DMS153 treated with DMSO at 0.1 percent for 48 hours (cell line): Measurements from ENCODE around the gene HMCES.
"Not testable (repeated sequence)": the region's sequence is repeated elsewhere in the genome, so short reads cannot be mapped to it uniquely, and the experiment has no call there.

ENCODE experiments used
- DNase-seq: peaks from one replicate; lab custom pipeline; 2025; ENCODE audit not compliant: unreplicated experiment; lab: John Stamatoyannopoulos, UW

The HMCES gene

DNA sequence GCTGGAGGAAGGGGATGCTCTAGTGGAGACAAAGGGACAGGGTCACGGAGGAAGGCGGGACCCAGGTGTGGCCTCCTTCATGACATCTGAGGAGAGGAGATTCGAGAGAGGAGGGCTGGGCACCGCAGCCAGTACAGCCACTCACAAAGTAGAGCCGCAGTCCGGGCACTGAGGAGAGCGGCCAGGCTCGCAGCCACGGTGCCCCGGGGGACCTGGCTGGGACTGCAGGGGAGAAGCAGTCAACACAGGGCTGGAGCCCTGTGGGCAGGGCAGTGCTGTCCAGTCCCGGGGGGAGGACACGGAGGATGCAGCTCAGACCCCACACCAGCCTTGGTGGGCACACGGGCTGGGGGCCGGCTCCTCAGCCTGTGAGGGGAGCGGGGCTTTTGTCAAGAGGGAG lies 40.3 kb downstream of the HMCES start:
- no peak for DNase-seq

DNA sequence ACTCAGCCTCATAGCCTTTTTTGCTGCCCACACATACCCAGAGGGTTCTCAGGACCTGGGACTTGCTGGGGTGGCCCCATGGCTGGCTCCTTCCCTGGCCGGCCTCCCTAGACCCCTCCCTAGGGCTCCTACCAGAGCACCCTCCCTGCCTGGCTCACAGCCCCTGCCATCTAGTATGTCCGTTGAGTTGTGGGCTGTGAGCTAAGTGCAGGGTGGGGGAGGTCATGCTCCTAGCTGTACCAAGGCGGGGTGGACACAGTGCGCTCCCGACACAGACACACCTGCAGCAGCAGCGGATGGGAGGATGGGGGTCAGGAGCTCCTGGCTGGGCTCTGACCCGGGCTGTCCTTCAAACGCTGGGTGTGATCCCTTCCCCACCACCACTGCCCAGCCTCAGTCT lies 41.6 kb downstream of the HMCES start:
- no peak for DNase-seq

DNA sequence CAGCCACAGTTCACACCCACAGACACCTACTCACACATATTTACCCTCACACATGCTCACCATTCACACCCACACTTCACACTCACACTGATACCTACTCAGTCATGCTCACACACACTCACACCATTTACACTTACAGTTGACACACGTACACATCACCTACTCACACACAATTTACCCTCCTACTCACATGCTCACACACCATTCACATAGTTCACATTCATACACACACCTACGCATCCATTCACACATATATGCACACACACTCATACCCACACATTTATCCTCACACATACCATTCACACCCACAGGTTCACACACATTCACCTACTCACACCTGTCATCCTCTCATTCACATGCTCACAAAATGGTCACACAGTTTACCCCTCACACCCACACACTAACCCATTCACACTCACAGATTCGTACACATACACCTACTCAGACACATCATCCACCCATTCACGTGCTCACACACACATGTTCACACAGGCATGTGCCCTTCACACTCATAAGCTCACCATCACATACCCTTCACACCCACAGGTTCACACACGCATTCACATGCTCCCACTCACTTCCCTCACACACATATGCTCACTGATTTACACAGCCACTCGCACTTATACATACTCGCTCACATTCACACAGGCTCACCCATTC lies 42.3 kb downstream of the HMCES start:
- no peak for DNase-seq

DNA sequence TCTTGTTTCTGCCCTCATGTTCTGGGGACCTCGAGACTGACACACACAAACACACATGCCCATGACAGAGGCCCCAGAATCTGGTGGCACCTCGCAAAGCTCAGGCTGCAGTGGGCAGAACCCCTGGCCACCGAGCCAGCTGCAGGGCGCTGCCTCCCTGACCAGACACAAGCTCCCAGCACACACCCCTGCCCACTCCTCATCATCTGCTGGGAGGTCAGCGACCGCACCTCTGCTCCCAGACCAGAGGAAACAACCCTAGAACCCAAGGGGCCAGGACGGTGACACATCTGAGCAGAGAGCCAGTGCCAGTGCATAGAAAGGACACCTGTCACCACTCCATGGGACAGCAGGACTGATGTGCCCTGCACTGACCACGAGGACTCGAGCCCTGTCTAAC lies 43.2 kb downstream of the HMCES start:
- no peak for DNase-seq

DNA sequence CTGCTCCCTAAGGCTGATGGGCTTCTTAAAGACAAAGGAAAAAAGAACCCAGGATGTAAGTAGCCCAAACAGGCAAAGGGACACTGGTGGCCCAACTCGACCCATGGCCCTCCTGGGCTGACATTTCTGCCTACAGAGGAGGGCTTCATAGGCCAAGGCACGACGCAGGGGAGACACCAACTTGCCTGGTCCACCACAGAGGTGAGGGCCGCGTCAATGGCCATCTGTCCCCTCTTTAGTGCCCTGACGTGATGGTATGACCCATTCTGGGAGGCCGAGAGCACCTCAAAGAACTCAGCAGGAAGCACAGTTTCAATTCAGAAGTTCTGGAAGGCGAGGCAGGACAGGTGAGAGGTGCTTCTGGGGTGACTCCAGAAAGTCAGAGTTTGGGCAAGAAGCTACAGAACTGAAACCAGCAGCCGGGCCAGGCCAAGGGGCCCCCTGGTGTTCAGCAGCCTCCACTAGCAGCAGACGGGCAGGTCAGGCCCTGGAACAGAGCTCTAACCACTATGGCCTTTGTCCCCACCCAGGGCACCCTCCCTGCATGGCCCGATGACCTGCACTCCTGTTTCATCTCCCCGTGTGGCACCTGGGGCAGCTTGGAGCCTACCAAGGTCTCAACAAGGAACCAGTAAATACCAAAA lies 45.1 kb downstream of the HMCES start:
- no peak for DNase-seq

DNA sequence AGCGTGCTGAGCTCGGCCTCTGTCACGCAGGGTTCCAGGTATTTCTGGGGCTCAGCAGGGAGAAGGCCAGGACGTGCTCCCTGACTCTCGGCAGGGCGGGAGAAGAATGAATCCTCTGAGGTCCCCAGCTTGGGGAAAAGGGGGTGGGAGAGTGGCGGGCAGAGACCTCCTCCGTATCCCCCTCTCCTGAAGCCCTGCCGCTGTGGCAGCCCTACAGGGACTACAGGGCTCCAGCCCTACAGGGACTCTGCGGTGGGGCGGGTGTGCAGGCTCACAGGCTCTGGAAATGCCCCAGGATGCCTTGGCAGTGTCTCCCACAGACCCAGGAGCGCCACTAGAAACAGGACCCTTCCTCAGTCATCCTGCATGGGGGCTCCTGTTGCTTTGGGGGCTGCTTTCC lies 46.2 kb downstream of the HMCES start:
- DNase-seq: no peak

DNA sequence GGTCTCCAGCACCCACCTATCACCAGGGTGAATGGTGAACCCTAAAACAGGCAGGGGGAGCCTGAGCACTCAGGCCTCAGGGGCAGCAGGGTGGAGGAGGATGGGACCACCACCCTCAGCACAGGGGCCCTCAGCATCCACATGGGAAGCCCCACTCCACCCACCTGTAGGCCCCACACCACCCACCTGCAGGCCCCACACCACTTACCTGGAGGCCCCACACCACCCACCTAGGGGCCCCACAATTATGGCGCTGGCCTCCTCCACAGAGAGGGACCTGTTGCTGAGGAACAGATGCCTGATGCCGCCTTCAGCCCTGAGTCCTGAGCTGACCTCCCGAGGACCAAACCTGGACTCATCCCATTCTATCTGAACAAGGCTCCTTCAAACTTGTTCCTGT lies 46.7 kb downstream of the HMCES start:
- no peak for DNase-seq

DNA sequence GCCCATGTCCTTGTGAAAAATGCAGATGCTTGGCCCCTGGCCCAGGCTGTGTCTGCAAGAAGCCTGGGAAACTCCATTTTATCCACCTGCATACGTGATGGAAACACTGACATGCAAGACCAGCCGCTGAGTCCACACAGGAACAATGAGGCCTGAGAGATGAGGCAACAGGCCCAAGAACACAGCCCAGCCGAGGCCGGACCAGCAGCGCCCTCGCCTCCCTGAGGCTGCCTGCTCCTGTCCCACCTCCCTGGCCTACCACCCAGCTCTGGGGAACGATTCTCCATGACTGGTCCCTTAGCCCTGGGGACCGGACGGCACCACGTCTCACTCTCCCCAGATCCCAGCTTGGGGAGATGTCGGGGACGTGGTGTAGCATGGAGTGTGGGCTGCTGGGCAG lies 47.5 kb downstream of the HMCES start:
- no peak for DNase-seq

DNA sequence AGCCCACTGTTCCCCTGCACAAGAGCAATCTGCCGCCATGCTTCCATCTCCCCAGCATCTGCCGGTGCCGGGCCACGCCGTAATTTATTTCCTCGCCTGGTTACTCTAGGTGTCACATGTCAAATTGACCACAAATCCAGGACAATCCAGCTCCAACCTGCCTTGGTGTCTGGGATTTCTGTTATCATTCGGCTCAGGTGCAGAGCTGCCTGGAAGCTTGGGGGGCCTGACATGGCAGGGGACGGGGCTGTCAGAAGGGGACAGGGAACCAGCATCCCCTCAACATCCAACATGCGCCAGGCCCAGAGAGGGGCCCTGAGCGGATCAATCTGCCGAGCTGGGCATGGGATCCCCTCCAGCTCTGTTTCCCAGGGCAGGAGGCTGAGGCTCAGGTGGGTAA lies 47.9 kb downstream of the HMCES start:
- no peak for DNase-seq

DNA sequence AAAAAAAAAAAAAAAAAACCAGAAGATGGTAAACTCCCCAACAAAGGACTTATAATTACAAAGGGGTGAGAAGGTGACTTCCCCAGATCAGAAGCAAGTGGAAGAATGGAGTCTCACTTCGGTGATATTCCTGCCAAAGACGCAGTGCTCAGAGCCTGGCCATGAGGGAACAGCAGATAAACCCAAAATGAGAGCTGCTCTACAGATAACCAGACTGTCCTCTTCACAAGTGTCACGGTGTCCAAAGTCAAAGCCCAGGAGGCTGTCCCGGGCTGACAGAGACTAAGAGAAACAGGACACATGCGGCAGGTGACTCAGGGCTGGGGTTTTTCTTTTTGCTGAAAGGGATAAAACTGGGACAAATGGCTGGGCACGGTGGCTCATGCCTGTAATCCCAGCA lies 48.8 kb downstream of the HMCES start:
- DNase-seq: no peak

DNA sequence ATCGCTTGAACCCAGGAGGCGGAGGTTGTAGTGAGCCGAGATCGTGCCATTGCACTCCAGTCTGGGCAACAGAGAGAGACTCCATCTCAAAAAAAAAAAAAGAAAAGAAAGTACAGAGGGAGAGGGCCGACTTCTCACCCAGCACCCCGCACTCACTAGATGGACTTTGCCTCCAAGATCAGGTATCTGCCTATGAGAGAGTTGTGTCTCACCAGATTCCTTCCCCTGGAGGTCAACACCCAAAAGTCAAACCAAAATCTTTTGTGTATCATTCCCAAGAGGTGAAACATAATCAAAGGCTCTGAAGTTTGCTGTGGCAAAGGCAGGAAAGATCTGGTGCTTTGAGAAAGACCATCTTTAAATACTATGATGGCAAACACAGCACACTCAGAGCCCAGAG lies 51.2 kb downstream of the HMCES start:
- DNase-seq: no peak

DNA sequence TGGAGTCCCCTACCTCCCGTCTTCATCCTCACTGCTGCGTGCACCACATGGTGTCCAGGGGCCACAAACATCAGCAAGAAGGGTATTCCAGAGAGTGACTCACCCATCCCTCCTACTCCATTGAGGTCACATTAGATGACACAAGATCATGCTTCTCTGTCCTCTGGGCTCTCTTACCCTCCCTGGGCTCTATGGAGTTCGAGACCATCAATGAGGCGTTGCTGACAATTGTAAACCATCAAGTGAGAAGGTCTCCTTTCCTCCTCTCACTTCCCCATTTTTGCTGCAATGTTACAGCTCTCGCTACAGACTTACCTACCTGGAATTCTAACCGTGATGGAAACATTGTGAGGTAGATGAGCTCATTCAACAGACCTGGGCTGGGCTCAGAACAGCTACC lies 51.7 kb downstream of the HMCES start:
- DNase-seq: no peak

DNA sequence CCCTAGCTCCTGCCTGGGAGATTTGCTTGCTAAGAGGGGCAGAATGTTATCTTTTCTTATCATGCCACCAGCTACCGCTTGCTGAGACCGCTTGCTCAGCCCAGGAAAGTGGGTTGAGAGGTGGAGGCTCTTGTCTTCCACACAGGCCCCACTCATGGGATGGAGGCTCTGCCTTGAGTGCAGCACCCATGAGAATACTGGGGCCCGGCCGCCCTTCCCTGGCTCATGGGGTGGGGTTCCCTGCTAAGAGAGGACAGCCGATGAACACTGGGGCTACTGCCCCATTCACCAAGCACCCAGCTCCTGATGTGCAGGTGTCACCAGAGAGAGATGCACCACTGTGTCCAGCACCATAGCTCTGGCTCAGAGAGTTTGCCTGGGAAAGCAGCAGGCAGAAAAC lies 55.2 kb downstream of the HMCES start:
- DNase-seq: no peak

DNA sequence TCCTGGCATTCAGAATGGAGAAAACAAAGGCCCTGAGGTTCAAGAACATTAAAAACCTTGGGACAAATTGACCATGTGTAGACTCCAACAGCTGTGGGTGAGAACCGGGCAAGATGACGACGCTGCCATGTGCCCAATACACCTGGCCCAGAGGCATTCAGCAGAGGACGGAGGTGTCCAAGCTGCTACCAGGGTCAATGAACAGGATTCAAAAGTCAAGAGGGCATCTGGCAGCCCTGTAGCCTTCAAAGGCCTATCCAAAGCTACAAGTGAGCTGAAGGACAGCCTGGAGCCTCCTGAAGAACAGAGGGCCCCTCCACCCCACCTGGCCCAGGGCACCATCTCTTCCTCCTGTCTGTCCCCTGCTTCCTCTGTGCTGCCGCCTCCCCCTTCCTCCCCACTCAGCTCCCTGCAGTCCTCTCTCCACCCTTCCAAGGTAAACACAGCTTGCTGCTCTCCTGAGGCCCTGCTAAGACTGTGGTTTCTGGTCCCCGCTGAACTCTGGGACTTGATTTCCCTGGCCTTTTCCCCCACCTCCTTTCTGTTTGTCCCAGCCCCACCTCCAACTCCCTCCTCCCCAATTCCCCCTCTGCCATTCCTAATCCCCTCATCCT lies 57.5 kb downstream of the HMCES start:
- peak; percentile 37 for DNase-seq

DNA sequence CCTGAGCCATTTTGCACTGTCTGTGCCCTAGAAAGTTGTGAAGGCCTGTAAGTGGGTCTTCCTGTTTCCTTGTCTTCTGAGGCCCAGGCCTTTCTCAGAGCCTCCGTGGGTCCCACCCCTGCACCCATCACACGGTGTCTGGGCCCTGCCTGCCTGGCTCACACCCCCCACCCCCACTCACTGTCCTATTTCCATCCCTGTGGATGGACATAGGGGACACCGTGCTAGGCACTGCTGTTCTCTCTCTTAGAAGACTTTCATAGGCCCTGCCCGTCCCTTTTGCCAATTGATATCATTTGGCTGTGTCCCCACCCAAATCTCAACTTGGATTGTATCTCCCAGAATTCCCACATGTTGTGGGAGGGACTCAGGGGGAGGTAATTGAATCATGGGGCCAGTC lies 59.0 kb downstream of the HMCES start:
- not testable (repeated sequence) for DNase-seq

DNA sequence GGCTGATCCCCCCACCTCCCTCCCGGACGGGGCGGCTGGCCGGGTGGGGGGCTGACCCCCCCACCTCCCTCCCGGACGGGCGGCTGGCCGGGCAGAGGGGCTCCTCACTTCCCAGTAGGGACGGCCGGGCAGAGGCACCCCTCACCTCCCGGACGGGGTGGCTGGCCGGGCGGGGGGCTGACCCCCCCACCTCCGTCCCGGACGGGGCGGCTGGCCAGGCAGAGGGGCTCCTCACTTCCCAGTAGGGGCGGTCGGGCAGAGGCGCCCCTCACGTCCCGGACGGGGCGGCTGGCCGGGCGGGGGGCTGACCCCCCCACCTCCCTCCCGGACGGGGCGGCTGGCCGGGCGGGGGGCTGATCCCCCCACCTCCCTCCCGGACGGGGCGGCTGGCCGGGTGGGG lies 60.5 kb downstream of the HMCES start:
- not testable (repeated sequence) for DNase-seq

DNA sequence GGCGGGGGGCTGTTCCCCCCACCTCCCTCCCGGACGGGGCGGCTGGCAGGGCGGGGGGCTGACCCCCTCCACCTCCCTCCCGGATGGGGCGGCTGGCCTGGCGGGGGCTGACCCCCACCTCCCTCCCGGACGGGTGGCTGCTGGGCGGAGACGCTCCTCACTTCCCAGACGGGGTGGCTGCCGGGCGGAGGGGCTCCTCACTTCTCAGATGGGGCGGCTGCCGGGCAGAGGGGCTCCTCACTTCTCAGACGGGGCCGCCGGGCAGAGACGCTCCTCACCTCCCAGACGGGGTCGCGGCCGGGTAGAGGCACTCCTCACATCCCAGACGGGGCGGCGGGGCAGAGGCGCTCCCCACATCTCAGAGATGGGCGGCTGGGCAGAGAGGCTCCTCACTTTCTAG lies 61.2 kb downstream of the HMCES start:
- DNase-seq: not testable (repeated sequence)

DNA sequence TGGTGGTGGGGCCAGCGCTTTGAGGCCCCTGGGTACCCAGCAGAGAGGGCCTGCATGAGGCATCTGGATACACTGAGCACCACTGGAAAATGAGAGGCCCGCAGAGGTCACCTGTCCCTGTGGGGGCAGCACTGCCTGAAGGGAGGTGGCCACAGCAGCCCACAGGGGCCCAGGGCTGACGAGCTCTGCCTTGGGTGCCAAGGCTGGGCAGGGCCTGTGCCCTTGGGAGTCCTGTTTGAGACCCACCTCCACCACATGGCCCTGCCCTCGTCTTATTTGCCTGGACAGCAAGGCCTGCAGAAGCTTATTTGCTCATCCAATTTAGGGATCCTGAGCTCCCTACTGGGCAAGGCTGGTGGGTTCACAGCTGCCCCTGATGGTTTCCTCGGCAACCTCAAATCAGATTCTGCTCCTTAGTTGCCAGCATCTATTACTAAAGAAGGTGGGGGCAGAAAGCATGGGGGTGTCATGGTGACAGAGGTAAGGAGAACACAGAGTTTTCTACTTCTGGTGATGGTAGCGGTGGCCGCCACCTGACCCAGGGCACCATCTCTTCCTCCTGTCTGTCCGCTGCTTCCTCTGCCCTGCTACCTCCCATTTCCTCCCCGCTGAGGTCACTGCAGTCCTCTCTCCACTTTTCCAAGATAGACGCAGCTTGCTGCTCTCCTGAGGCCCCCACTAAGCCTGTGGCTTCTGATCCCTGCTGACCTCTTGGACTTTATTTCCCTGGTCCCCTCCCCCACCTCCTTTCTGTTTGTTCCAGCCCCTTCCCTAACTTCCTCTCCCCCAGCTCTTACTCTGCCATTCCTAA lies 62.9 kb downstream of the HMCES start:
- DNase-seq: no peak

DNA sequence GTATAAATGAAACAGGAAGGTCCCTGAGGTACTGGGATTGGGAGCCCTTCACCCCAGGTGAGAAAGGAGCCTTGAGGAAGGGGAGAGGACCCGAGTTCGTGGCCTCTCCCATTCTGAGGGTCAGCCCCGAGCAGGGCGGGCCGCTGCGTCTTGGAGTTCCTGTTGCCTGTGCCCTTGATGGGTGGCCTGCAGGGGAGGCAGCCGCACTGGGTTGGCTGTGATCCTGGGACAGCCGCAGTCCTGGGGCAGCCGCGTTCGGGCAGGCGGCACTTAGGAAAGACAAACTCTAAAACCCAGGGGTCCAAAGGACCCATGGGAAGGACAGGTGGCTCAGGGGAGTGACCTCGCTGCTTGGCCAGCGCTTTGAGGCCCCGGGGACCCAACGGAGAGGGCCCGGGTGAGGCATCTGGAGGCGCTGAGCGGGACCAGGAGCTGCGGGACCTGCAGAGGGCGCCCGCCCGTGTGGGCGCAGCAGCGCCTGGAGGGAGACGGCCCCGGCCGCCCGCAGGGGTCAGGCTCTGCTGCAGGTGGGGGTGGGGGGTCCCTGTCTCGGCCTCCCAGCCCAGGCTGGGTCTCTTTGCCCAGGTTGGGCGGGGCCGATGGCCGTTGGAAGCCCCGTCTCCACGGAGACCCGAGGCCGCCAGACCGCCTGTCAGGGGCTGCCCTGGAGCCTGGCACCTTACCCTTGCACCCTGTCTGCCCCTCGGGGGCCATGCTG lies 65.1 kb downstream of the HMCES start:
- no peak for DNase-seq

DNA sequence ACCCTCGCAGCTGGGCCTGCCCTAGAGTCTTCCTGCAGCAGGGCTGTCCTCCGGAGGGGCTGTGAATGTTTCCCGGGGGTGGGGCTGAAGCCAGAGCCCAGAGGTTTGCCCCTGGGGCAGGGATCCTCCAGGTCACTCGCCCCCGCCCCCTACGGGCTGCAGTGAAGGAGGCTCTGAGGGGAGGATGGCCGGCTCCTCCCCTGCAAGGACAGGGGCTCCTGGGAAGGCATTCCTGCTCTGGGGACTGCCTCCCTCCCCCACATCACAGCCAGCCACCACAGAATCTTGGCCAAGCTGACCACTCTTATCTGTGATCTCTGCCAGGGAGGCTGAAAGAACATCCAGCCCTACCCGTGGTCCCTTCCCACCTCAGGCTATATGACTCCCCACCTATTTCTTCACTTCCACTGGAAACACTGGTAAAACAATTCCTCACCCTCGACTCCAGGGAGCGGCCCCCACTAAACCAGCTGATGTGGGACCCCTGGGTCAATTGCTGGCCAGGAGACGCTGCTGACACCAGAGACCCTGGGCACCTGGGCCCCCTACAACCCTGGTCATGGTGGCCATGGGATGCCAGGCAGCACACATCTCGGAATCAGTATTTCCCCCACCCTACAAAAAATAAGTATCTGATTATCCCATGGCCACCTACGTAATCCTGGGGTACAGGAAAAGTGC lies 66.0 kb downstream of the HMCES start:
- DNase-seq: no peak

DNA sequence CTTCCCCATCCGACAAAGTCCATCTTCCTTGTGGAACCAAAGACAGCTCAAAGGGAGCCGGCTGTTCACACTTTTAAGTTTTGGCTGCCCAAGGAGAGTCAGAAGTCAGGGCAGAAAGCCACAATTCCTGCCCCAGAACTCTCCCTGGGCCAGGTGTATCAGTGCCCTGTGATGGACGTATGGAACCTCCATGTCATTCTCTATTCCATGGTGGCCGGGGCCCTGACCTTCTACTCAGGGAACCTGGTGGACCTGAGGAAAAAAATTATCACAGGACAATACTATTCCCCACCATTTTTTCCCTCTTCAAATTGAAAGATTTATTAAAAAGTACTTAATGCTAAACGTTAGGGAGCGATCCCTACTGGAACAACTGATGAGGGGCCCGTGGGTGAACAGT lies 66.6 kb downstream of the HMCES start:
- DNase-seq: no peak
